ENCODE results near the gene IQSEC1.
"Not testable (repeated sequence)": the region's sequence is repeated elsewhere in the genome, so short reads cannot be mapped to it uniquely, and the experiment has no call there.

Gene IQSEC1

DNA sequence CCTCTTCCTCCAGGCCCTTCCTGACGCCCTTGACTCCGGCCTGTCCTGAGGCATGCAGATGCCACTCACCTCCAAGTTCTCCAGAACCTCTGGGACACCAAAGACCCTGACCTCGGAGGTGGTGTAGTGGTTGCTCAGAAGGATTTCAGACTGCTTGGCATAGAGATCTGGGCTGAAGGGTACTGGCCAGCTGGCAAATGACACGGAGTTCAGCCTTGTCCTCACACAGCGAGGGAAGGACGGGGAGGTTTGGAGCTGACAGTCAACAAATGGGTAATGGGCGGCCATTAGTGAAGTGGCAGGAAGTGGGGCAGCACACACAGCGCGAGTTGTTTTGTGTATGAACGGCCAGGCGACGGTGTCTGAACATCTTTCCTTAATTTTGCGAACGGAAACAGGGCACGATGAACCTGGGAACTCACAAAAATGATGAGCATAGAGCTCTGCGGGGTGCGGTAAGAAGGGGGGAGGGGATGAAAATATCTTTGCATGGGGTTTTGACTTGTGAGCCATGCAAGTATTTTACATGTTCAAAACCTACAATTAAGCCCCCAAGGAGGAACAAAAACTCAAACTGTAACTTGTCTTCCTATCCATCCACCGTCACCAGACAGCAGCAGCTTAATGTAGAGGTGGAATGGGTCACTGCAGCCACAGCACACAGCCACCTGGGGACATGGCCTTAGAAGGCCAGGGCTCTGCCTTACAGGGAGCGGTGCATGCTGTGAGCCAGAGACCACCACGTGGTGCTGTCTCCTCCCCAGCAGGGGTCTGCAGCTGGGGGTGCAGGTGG is 188.2 kb downstream of the IQSEC1 start:
- DNase-seq: no peak

- DNase-seq: no peak
These were observed 189.0 kb downstream of the IQSEC1 start for GRCh38 chr3:12884186-12884680.

GRCh38 chr3:12882336-12883310 is 190.6 kb downstream of the IQSEC1 start:
- no peak for DNase-seq

GRCh38 chr3:12881858-12882257 is 191.4 kb downstream of the IQSEC1 start:
- not testable (repeated sequence) for DNase-seq

- no peak for DNase-seq
These were observed 193.9 kb downstream of the IQSEC1 start for GRCh38 chr3:12879191-12879815.

DNA sequence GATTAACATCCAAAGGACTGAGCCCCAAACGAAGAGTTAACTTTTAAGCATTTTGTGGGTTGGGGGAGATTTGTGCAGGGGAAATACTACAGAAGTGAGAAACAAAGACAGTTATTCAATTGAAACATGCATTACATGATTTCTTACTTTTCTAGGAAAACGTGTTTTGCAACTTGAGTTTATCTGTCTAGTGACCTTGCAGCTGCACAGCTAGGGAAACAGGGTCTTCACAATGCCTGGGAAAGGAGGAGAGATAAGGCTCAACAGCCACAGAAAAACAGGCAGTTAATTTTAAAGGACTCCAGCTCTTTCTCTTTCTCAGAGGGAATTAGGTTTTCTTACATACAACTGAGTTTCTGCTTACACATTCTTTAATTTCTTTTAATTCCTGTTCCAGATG is 194.5 kb downstream of the IQSEC1 start:
- not testable (repeated sequence) for DNase-seq

- no peak for DNase-seq
These were observed 195.1 kb downstream of the IQSEC1 start for GRCh38 chr3:12878141-12878574.

GRCh38 chr3:12877040-12877439 is 196.2 kb downstream of the IQSEC1 start:
- DNase-seq: no peak

DNA sequence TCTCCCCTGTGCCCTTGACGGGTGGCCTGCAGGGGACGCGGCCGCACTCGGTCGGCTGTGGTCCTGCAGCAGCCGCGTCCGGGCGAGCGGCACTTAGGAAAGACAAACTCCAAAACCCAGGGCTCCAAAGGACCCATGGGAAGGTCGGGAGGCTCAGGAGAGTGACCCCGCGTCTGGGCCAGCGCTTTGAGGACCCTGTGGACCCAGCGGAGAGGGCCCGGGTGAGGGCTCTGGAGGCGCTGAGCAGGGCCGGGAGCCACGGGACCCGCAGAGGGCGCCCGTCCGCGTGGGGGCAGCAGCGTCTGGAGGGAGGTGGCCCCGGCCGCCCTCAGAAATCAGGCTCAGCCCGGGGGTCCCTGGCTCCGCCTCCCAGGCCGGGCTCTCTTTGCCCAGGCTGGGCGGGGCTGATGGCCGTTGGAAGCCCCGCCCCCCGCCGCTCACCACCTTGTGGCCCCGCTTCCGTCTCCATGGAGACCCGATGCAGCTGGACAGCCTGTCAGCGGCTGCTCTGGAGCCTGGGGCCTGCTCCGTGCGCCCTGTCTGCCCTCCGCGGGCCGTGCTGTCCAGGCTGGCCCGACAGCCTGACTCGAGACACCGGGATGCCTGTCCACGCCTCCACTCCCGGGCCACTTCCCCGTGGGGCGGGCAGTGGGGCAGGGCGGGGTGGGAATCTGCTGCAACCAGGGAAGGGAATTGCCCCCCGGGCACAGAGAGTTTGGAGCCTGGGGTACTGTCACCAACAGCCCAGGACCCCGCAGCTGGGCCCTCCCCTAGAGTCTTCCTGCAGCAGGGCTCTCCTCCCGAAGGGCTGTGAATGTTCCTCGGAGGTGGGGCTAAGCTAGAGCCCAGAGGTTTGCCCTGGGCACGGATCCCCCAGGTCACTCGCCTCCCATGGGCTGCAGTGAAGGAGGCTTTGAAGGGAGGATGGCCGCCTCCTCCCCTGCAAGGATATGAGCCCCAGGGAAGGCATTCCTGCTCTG is 197.1 kb downstream of the IQSEC1 start:
- no peak for DNase-seq

DNA sequence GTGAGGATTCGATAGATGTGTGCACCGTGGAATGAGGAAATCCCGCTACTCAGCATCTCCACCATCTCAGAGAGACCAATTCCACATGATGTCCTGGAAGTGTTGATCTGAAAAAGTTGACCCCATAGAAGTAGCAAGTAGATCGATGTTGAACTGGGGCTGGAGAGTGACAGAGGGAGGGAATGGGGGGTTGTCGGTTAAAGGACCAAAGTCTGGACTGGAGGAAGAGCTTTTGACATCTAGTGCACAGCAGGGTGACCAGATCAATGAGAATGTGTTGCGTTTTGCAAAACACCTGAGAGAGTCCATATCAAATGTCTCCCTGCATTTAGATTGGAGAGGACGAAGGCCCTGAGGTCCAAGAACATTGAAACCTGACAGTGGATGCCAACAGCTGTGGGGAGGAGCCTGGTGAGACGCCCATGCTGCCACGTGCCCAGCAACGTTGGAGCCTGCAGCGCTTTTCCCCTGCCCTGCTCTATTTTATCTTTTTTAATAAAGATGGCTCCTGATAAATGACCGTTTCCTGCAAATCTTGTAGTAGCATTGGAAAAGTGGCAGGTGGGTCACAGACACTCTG is 201.7 kb downstream of the IQSEC1 start:
- DNase-seq: no peak

GRCh38 chr3:12870942-12871341 is 202.3 kb downstream of the IQSEC1 start:
- DNase-seq: no peak

DNA sequence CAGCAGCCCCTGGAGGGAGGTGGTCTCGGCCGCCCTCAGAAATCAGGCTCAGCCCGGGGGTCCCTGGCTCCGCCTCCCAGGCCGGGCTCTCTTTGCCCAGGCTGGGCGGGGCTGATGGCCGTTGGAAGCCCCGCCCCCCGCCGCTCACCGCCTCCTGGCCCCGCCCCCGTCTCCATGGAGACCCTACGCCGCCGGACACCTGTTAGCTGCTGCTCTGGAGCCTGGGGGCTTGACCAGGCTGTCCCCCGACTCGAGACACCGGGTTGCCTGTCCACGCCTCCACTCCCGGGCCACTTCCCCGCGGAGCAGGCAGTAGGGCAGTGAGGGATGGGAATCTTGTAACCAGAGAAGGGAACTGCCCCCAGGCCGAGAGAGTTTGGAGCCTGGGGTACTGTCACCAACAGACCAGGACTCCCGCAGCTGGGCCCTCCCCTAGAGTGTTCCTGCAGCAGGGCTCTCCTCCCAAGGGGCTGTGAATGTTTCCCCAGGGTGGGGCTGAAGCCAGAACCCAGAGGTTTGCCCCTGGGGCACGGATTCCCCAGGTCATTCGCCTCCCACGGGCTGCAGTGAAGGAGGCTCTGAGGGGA is 204.1 kb downstream of the IQSEC1 start:
- DNase-seq: peak; percentile 7

DNA sequence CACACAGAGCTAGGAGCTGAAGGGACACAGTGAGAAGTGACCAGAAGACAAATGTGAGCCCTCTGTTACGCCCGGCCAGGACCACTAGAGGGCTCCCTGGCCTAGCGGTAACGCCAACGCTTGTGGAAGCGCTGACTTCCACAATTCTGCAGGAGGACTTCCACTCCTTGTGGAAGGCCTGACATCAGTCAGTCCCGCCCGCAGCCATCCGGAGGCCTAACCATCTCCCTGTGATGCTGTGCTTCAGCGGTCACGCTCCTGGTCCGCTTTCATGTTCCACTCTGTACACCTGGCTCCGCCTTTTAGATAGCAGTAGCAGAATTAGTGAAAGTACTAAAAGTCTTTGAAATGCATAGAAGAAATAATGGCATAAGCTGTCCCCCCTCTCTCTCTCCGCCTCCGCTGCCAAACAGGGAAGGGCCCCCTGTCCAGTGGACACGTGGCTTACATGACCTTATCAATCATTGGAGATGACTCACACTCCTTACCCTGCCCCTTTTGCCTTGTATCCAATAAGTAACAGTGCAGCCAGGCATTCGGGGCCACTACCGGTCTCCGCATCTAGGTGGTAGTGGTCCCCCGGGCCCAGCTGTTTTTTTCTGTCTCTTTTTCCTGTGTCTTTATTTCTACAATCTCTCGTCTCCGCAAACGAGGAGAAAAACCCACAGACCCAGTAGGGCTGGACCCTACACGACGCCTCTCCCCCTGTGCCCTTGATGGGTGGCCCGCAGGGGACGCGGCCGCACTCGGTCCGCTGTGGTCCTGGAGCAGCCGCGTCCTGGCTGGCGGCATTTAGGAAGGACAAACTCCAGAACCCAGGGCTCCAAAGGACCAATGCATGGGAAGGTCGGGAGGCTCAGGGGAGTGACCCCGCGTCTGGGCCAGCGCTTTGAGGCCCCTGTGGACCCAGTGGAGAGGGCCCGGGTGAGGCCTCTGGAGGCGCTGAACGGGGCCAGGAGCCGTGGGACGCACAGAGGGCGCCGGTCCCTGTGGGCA is 204.9 kb downstream of the IQSEC1 start:
- DNase-seq: peak; percentile 69

GRCh38 chr3:12866836-12867235 is 206.4 kb downstream of the IQSEC1 start:
- DNase-seq: no peak

DNA sequence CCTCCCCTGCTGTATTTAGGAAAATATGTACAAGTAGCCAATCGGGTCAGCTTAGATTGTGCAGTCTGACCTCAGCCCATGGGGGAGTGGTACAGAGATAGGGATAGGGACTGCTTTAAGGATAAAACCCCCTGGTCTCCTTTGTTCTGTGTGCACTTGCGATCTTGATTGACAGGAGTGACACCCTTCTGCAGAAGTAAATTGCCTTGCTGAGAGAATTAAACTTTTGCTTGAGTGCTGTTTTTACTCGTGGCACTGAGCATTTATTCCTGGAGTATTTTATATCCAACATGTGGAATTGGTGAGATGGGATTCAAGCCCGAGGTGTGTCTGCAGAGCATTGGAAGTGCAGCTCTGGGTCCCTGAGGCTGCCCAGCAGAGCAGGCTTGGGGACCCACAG is 208.0 kb downstream of the IQSEC1 start:
- DNase-seq: no peak

DNA sequence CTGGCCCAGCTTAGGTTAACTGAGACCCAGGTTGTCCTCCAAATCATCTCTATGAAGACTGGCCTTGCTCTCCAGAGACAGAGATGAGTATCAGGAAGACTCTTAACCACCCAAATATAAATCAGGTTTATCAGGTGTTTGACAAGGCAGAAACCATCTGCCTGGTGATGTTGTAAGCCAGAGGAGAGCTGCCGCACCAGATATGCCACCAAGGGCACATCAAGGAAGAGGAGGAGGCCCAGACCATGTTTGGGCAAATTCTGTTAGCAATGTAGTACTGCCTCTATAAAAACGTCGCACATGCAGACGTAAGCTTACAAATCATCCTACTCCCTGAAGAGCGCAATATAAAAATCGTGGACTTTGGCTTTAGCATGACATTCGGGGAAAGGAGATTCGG is 210.8 kb downstream of the IQSEC1 start:
- DNase-seq: no peak

GRCh38 chr3:12861611-12862010 is 211.6 kb downstream of the IQSEC1 start:
- no peak for DNase-seq

DNA sequence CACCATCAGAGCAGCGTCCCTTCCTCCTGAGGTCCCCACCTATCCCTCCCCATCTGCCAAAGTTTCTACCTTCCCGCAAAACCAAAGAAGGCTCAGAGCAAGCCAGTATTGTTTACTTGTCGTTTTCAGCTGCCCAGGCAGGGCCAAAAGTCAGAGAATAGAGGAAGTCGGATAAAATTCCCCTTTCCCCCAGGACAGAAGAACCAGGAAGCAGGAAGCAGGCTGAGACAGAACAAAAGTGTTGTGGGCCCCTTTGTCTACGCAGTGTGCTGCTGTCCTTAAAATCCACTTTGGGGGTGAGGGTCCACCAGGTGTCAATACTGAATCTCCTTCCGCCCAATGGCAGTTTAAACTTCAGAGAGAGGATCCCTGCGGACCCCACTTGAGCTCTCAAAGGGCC is 213.4 kb downstream of the IQSEC1 start:
- no peak for DNase-seq

DNA sequence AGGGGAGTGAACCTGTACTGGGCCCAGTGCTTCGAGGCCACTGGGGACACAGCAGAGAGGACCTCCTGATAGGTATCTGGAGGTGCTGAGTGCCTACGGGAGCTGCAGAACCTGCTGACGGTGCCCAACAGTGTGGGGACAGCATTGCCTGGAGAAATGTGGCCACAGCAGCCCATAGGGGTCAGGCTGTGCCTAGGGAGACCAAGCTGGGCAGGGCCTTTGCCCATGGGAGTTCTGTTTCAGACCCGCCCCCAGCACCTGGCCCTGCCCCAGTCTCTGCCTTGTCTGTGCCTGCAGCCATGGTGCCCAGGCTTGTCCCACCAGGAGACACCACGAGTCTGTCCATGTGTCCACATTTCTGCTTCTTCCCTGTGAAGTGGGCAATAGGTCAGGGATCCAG is 216.6 kb downstream of the IQSEC1 start:
- no peak for DNase-seq

GRCh38 chr3:12854565-12854964 is 218.7 kb downstream of the IQSEC1 start:
- no peak for DNase-seq

All from NCI-H2227 treated with DMSO at 0.1 percent for 48 hours (cell line).